ENCODE data around the gene ADAMTS17. TPM values are rescaled to one million over a fixed set of nuclear protein-coding genes. Genes with fewer than 3 reads are reported as not detected.

Gene ADAMTS17
- total and polyA plus RNA-seq, 3 donors from 2014 or later: 6.8 to 17.8 (median 12.4) TPM

- TF ChIP-seq POLR2A (IDR thresholded peaks at IDR 0.05) (no peak), CTCF (IDR thresholded peaks at IDR 0.05) (no peak)
- no peaks in the 10 kb centered on the region for H3K27me3 ChIP-seq
- no peak overlapping the region for H3K4me3 ChIP-seq
- H3K4me1 ChIP-seq: no peaks in the 10 kb centered on the region
- WGBS, 2 donors: 88 to 90% methylated on average over 5 of the region's 5 CpGs
- intact Hi-C loops (cut with DNase I; ENCODE audit: low total_unique reads): no loop called here
- H3K27ac ChIP-seq: no peak overlapping the region
- no peaks in the 10 kb centered on the region for H3K36me3 ChIP-seq (ENCODE audit: low read depth, missing control alignments)
- H3K9me3 ChIP-seq: no peaks in the 10 kb centered on the region
- DNase-seq: no peak
These were observed 143.3 kb downstream of the ADAMTS17 start for GRCh38 chr15:100198442-100198841.

GRCh38 chr15:100196326-100197058, 145.3 kb downstream of the ADAMTS17 start:
- no peaks in the 10 kb centered on the region for H3K36me3 ChIP-seq (ENCODE audit: low read depth, missing control alignments)
- TF ChIP-seq CTCF (IDR thresholded peaks at IDR 0.05): no peak
- TF ChIP-seq POLR2A (IDR thresholded peaks at IDR 0.05): no peak
- 86 to 93% methylated on average over 14 of the region's 14 CpGs for WGBS, 2 donors
- no peaks in the 10 kb centered on the region for H3K9me3 ChIP-seq
- DNase-seq: no peak
- no peak overlapping the region for H3K27ac ChIP-seq
- H3K4me1 ChIP-seq: no peaks in the 10 kb centered on the region
- no peaks in the 10 kb centered on the region for H3K27me3 ChIP-seq
- no peak overlapping the region for H3K4me3 ChIP-seq
- intact Hi-C loops (cut with DNase I; ENCODE audit: low total_unique reads): no loop called here

- Histone ChIP-seq H3K27ac (no peak overlapping the region), H3K9me3 (no peaks in the 10 kb centered on the region), H3K4me1 (no peaks in the 10 kb centered on the region), H3K36me3 (ENCODE audit: low read depth, missing control alignments) (no peaks in the 10 kb centered on the region), H3K4me3 (no peak overlapping the region), H3K27me3 (no peaks in the 10 kb centered on the region)
- 91 to 99% methylated on average over 8 to 10 of the region's 10 CpGs for WGBS, 2 donors
- intact Hi-C loops (cut with DNase I; ENCODE audit: low total_unique reads): no loop called here
- TF ChIP-seq POLR2A (IDR thresholded peaks at IDR 0.05): no peak
- no peak for TF ChIP-seq CTCF (IDR thresholded peaks at IDR 0.05)
- DNase-seq: no peak
These were observed 146.8 kb downstream of the ADAMTS17 start for GRCh38 chr15:100194996-100195395.

GRCh38 chr15:100193277-100193860, 148.4 kb downstream of the ADAMTS17 start:
- intact Hi-C loops (cut with DNase I; ENCODE audit: low total_unique reads): no loop called here
- Histone ChIP-seq H3K9me3 (no peaks in the 10 kb centered on the region), H3K27ac (no peak overlapping the region), H3K27me3 (no peaks in the 10 kb centered on the region), H3K4me3 (no peak overlapping the region), H3K36me3 (ENCODE audit: low read depth, missing control alignments) (no peaks in the 10 kb centered on the region), H3K4me1 (no peaks in the 10 kb centered on the region)
- no peak for DNase-seq
- 94% methylated on average over 21 of the region's 21 CpGs for WGBS, 2 donors
- TF ChIP-seq CTCF (IDR thresholded peaks at IDR 0.05) (no peak), POLR2A (IDR thresholded peaks at IDR 0.05) (no peak)

Measured in testis (tissue), 3 donors.